GM12878 (cell line): ENCODE measurements around the gene RBMS1. TPM values are rescaled to one million over a fixed set of nuclear protein-coding genes. Genes with fewer than 3 reads are reported as not detected.

ENCODE experiments used
- ATAC-seq: fragments of 200-7000 bp; cut with Tn5 transposase; 3 replicates; pipeline ENCODE4 v1.9.1; 2020; ENCODE audit warnings: mild to moderate bottlenecking, moderate library complexity
- BruUV-seq: library from RNA; stranded (reverse); fragments of 400-500 nt; replicated peaks from 2 replicates; lab custom pipeline; 2021; lab: Mats Ljungman, UMichigan
- CTCF ChIA-PET: fragments of 300-600 bp; sonication (Branson Sonifier 250); formaldehyde crosslinking; extraction: SDS; loops from one replicate; lab custom pipeline; 2021; ENCODE audit warnings: inconsistent platforms; lab: Yijun Ruan, JAX
- POLR2A ChIA-PET: fragments of 350-600 bp; formaldehyde crosslinking; extraction: SDS; loops from one replicate; lab custom pipeline; 2021; ENCODE audit warnings: inconsistent platforms; lab: Charles Lee
- RAD21 ChIA-PET: fragments of 300-600 bp; sonication (Branson Sonifier 250); formaldehyde crosslinking; loops from one replicate; lab custom pipeline; 2023; ENCODE audit warnings: antibody characterized with exemption; ENCODE audit not compliant: unreplicated experiment; lab: Charles Lee
- SMC1A ChIA-PET: fragments of 300-600 bp; sonication (Branson Sonifier 250); formaldehyde crosslinking; loops from one replicate; lab custom pipeline; 2023; ENCODE audit not compliant: unreplicated experiment, uncharacterized antibody; lab: Charles Lee
- DNase-seq: peaks from one replicate; pipeline ENCODE4 v3.0.0-alpha.2; 2011; ENCODE audit warnings: low read depth, low spot score
- FAIRE-seq: peaks from 3 replicates; lab custom pipeline; 2011; peaks lifted over from hg19 to GRCh38; lab: Jason Lieb, UNC
- H2AFZ ChIP-seq: 2 replicates; pipeline ENCODE4 v1.6.0; 2011; ENCODE audit warnings: low read depth, low read length, control low read depth; ENCODE audit not compliant: control insufficient read depth
- H3K27ac ChIP-seq: 2 replicates; pipeline ENCODE4 v1.5.1; 2011; ENCODE audit warnings: control low read depth; ENCODE audit not compliant: control insufficient read depth, insufficient read depth
- H3K27me3 ChIP-seq, 2 experiments: replicated peaks in 1 of 2; 2 replicates each; pipeline versions ENCODE4 v1.6.0 to v1.6.1; 2011; ENCODE audit warnings: low read length in 1 of 2; ENCODE audit not compliant: control insufficient read depth in 2 of 2, insufficient read depth in 2 of 2
- H3K36me3 ChIP-seq, 2 experiments: 2 replicates each; pipeline ENCODE4 v1.5.1; 2011; ENCODE audit warnings: low read length in 1 of 2; ENCODE audit not compliant: control insufficient read depth in 2 of 2, insufficient read depth in 2 of 2
- H3K4me1 ChIP-seq: 2 replicates; pipeline ENCODE4 v1.6.1; 2011; ENCODE audit warnings: mild to moderate bottlenecking, low read length, moderate library complexity, mixed read lengths; ENCODE audit not compliant: control insufficient read depth, insufficient read depth
- H3K4me2 ChIP-seq: 2 replicates; pipeline ENCODE4 v1.6.0; 2011; ENCODE audit warnings: control low read depth; ENCODE audit not compliant: control insufficient read depth, insufficient read depth
- H3K4me3 ChIP-seq: fragments of 200-600 bp; sonication (generic); 2 replicates; pipeline ENCODE4 v1.5.1; 2016
- H3K79me2 ChIP-seq: 2 replicates; pipeline ENCODE4 v1.6.0; 2011; ENCODE audit warnings: low read length; ENCODE audit not compliant: control insufficient read depth, insufficient read depth
- H3K9ac ChIP-seq: 2 replicates; pipeline ENCODE4 v1.8.0; 2011; ENCODE audit warnings: low read length, control low read depth, mixed read lengths; ENCODE audit not compliant: control insufficient read depth, insufficient read depth
- H3K9me3 ChIP-seq: replicated peaks from 3 replicates; pipeline ENCODE4 v1.5.1; 2011; ENCODE audit warnings: mild to moderate bottlenecking, low read length; ENCODE audit not compliant: control insufficient read depth, insufficient read depth
- H4K20me1 ChIP-seq: 2 replicates; pipeline ENCODE4 v1.6.0; 2011; ENCODE audit not compliant: control insufficient read depth, insufficient read depth
- CBX5 ChIP-seq: sonication (generic); IDR thresholded peaks from 2 replicates; pipeline ENCODE4 v1.6.1; 2016; ENCODE audit warnings: low read depth, moderate library complexity, mild to moderate bottlenecking, inconsistent platforms
- JUND ChIP-seq: IDR thresholded peaks from 2 replicates; pipeline ENCODE4 v1.6.1; 2012; ENCODE audit warnings: low read depth, mild to moderate bottlenecking, low read length, improper control_type of control experiment, moderate library complexity
- MYB ChIP-seq: fragments of 150-350 bp; IDR thresholded peaks from 2 replicates; pipeline ENCODE4 v1.6.1; 2014; ENCODE audit warnings: mild to moderate bottlenecking, low read depth, low read length, borderline replicate concordance
- PML ChIP-seq: IDR thresholded peaks from 2 replicates; pipeline ENCODE4 v1.6.1; 2012; ENCODE audit warnings: low read length, inconsistent platforms
- RBBP5 ChIP-seq: fragments of 200-600 bp; sonication (generic); conservative IDR thresholded peaks from 2 replicates; pipeline ENCODE4 v1.6.1; 2016
- RCOR1 ChIP-seq: conservative IDR thresholded peaks from 2 replicates; pipeline ENCODE4 v1.6.1; 2012; ENCODE audit warnings: low read depth, low read length, improper control_type of control experiment
- SREBF1 ChIP-seq: IDR thresholded peaks from 2 replicates; pipeline ENCODE4 v1.6.1; 2012; ENCODE audit warnings: mild to moderate bottlenecking, low read length
- SUPT20H ChIP-seq: IDR thresholded peaks from 2 replicates; pipeline ENCODE4 v1.6.1; 2011; ENCODE audit warnings: low read depth, mild to moderate bottlenecking, low read length, moderate library complexity, borderline replicate concordance; ENCODE audit not compliant: control insufficient read depth
- ZNF622 ChIP-seq: fragments of 450-650 bp; IDR thresholded peaks from 2 replicates; pipeline ENCODE4 v1.6.1; 2017; ENCODE audit warnings: mild to moderate bottlenecking, inconsistent platforms
- WGBS: methylation state at CpG from one replicate; pipeline ENCODE4 v1.1.6; 2016; ENCODE audit warnings: low lambda C conversion rate; ENCODE audit not compliant: insufficient replicate concordance, insufficient coverage; ENCODE audit errors: missing lambda C conversion rate; 5-methylcytosine and 5-hydroxymethylcytosine counted together
- in situ Hi-C: fragments of 300-500 bp; cut with MboI; formaldehyde crosslinking; loops from 9 replicates; pipeline ENCODE4 v1.14.3; 2018; ENCODE audit warnings: mixed read lengths
- intact Hi-C: fragments of 100-400 bp; cut with micrococcal nuclease; formaldehyde crosslinking; loops from one replicate; pipeline ENCODE4 v1.14.2; 2022; ENCODE audit not compliant: unreplicated experiment
- polyA plus RNA-seq, 11 experiments: library from polyadenylated mRNA; depleted of rRNA in 4 of 11; unstranded in 6 of 11; stranded (reverse) in 5 of 11; fragments of >200 nt; fragmentation: Nextera tagmentation in 4 of 11; fragmentation: Illumina TruSeq in 1 of 11; extraction: Ambion mirVana in 4 of 11; extraction: Trizol in 1 of 11; gene quantifications; 1 replicate in 1 of 11; 2 replicates in 10 of 11; pipeline versions ENCODE4 v1.2.1 to v1.2.3, GENCODE V29; 2011 to 2016; ENCODE audit warnings: inconsistent platforms in 2 of 11, missing spikeins in 2 of 11, low read depth in 1 of 11
- total RNA-seq, 4 experiments: library from RNA; depleted of rRNA in 3 of 4; stranded (reverse); fragments of >200 nt in 3 of 4; fragmentation: Illumina TruSeq in 1 of 4; extraction: Trizol in 1 of 4; gene quantifications; 2 replicates each; pipeline versions ENCODE4 v1.2.1 to v1.2.3, GENCODE V29; 2013 to 2021
- TF ChIP-seq, protein P1 (sequence below): fragments of 450-650 bp; formaldehyde crosslinking; IDR thresholded peaks from 2 replicates; pipeline ENCODE4 v1.5.0; 2022; ENCODE audit warnings: mild to moderate bottlenecking, missing genetic modification characterization

Gene RBMS1
- total and polyA plus RNA-seq, 10 of the 15 experiments (the other 5 are each of a cell fraction or from before 2014, with no cell fraction given): 0.04 to 0.31 (median 0.17) TPM; not detected in 1

DNA sequence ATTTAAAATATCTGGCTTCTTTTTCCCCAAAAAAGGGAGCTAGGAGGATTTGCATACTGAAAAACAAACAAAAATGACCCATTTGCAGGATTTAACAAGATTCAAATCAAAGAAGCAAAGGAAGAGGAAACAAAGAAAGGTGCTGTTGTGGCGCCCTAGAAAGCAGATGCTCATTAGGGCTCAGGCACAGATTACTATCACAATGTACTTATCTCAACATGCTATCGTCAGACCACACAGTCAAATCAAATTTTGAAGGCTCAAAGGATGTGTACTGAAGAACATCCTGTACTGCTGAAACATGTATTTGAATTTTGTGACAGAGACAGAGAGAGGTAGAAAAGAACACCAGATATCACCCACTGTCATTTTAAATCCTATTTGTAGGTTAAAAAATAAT lies 10.9 kb downstream of the RBMS1 start:
- intact Hi-C loops: no loop called here
- Histone ChIP-seq H3K4me3 (no peak overlapping the region), H4K20me1 (no peaks in the 10 kb centered on the region), H3K9ac (no peak overlapping the region), H3K9me3 (no peaks in the 10 kb centered on the region), H3K27me3 (no peaks in the 10 kb centered on the region), H3K79me2 (no peaks in the 10 kb centered on the region), H3K4me2 (no peak overlapping the region), H3K4me1 (no peaks in the 10 kb centered on the region), H3K27ac (no peak overlapping the region), H3K36me3 (no peaks in the 10 kb centered on the region), H2AFZ (no peak overlapping the region)
- in situ Hi-C loops: no loop called here
- TF ChIP-seq SREBF1 (no peak), MYB (no peak), SUPT20H (no peak), JUND (no peak), CBX5 (no peak), ZNF622 (no peak), PML (no peak), RBBP5 (no peak), RCOR1 (no peak)
- TF ChIP-seq, protein P1, sequence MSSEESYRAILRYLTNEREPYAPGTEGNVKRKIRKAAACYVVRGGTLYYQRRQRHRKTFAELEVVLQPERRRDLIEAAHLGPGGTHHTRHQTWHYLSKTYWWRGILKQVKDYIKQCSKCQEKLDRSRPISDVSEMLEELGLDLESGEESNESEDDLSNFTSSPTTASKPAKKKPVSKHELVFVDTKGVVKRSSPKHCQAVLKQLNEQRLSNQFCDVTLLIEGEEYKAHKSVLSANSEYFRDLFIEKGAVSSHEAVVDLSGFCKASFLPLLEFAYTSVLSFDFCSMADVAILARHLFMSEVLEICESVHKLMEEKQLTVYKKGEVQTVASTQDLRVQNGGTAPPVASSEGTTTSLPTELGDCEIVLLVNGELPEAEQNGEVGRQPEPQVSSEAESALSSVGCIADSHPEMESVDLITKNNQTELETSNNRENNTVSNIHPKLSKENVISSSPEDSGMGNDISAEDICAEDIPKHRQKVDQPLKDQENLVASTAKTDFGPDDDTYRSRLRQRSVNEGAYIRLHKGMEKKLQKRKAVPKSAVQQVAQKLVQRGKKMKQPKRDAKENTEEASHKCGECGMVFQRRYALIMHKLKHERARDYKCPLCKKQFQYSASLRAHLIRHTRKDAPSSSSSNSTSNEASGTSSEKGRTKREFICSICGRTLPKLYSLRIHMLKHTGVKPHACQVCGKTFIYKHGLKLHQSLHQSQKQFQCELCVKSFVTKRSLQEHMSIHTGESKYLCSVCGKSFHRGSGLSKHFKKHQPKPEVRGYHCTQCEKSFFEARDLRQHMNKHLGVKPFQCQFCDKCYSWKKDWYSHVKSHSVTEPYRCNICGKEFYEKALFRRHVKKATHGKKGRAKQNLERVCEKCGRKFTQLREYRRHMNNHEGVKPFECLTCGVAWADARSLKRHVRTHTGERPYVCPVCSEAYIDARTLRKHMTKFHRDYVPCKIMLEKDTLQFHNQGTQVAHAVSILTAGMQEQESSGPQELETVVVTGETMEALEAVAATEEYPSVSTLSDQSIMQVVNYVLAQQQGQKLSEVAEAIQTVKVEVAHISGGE (CRISPR knock-in tag): no peak
- ChIA-PET SMC1A (no interaction called here), CTCF (no interaction called here), POLR2A (no interaction called here), RAD21 (no interaction called here)
- no peak for FAIRE-seq
- no peak for DNase-seq
- ATAC-seq: no peak
- 14% methylated on average over 2 of the region's 2 CpGs for WGBS
- BruUV-seq: no TSS peak
